NT2/D1 (cell line): Measurements from ENCODE around the gene GPR152.

ENCODE experiments used
- SUZ12 ChIP-seq: IDR thresholded peaks from 2 replicates; pipeline ENCODE4 v1.6.1; 2011; ENCODE audit not compliant: insufficient read length, insufficient read depth; ENCODE audit errors: extremely low read depth
- YY1 ChIP-seq: IDR thresholded peaks from 2 replicates; pipeline ENCODE4 v1.6.1; 2011; ENCODE audit not compliant: insufficient read length, insufficient read depth
- ZNF274 ChIP-seq: IDR thresholded peaks from 2 replicates; pipeline ENCODE4 v1.6.1; 2011; ENCODE audit warnings: mild to moderate bottlenecking, low read depth, low read length

DNA sequence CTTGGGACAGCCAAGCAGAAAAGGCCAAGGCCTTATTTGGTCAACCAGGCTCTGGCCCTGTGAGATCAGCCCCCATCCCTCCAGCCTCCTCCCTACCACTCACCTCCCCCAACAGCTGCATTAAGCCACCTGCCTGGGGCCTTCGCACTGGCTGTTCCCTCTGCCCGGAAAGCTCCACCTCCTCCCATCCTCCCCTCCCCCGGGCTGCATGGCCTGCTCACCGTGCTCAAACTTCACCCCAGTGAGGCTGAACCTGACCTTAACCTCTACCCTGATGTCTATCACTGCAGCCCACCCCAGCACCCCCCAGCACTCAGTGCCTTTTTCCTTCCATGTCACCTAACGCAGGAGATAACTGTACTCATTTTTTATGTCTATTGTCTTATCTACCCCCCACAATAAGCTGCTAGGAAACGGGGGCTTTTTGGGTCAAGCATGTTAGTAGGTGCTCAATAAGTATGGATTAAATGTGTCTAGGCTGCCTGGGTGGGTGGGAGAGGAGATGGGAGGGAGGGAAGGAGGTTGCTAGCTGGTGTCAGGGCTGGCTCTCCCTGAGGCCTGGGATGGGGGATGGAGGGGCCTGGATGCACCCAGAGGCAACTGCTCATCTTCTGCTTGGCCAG is 16.0 kb downstream of the GPR152 start:
- TF ChIP-seq ZNF274, result no peak
- TF ChIP-seq SUZ12, result no peak
- peak; percentile 31 for TF ChIP-seq YY1
